K562 (cell line): Measurements from ENCODE around the gene BARHL2. TPM values are rescaled to one million over a fixed set of nuclear protein-coding genes. Genes with fewer than 3 reads are reported as not detected.

Experiments used
- CBX2 ChIP-seq: fragments of 200-600 bp; sonication (generic); IDR thresholded peaks from one replicate; pipeline ENCODE4 v1.6.1; 2012; ENCODE audit warnings: mild to moderate bottlenecking, low read length, inconsistent platforms; ENCODE audit not compliant: insufficient read depth, poor library complexity, severe bottlenecking
- EP400 ChIP-seq: fragments of 450-650 bp; IDR thresholded peaks from 2 replicates; pipeline ENCODE4 v1.6.1; 2017; ENCODE audit warnings: antibody characterized with exemption, mild to moderate bottlenecking, moderate library complexity
- ESRRA ChIP-seq: fragments of 450-650 bp; IDR thresholded peaks from 2 replicates; pipeline ENCODE4 v1.6.1; 2014; ENCODE audit warnings: low read depth, mild to moderate bottlenecking, moderate library complexity, borderline replicate concordance
- HNRNPLL ChIP-seq: fragments of 200-400 bp; formaldehyde crosslinking; IDR thresholded peaks from 2 replicates; pipeline ENCODE4 v1.6.1; 2017; ENCODE audit warnings: low read length, low read depth, mild to moderate bottlenecking; ENCODE audit not compliant: poor library complexity, severe bottlenecking
- IFI16 ChIP-seq: fragments of 250-450 bp; sonication (Bioruptor Pico); IDR thresholded peaks from 2 replicates; pipeline ENCODE4 v2.1.2; 2022; ENCODE audit warnings: mild to moderate bottlenecking, inconsistent platforms
- IRF2 ChIP-seq: sonication (generic); formaldehyde crosslinking; IDR thresholded peaks from 2 replicates; pipeline ENCODE4 v1.8.1; 2022; ENCODE audit warnings: mild to moderate bottlenecking, missing genetic modification reagents
- MCM5 ChIP-seq: fragments of 450-650 bp; IDR thresholded peaks from 2 replicates; pipeline ENCODE4 v1.6.1; 2016; ENCODE audit warnings: low read depth
- NRF1 ChIP-seq, 2 experiments: fragments of 450-650 bp; IDR thresholded peaks in 1 of 2; conservative IDR thresholded peaks in 1 of 2; 2 replicates each; pipeline ENCODE4 v1.6.1; 2014; ENCODE audit warnings: mild to moderate bottlenecking in 2 of 2
- PRPF4 ChIP-seq: fragments of 200-400 bp; formaldehyde crosslinking; IDR thresholded peaks from one replicate; pipeline ENCODE4 v1.6.1; 2017; ENCODE audit warnings: low read length, low read depth, mild to moderate bottlenecking; ENCODE audit not compliant: insufficient read depth, poor library complexity, severe bottlenecking
- RBM22 ChIP-seq: fragments of 200-400 bp; formaldehyde crosslinking; IDR thresholded peaks from 2 replicates; pipeline ENCODE4 v1.6.1; 2018; ENCODE audit warnings: low read length, low read depth; ENCODE audit not compliant: poor library complexity, severe bottlenecking
- WHSC1 ChIP-seq: IDR thresholded peaks from one replicate; pipeline ENCODE4 v1.6.1; 2012; ENCODE audit warnings: low read length, control low read depth, inconsistent platforms
- ZC3H4 ChIP-seq: sonication (generic); formaldehyde crosslinking; IDR thresholded peaks from 2 replicates; pipeline ENCODE4 v1.9.0; 2021; ENCODE audit warnings: missing genetic modification reagents, borderline replicate concordance
- ZNF263 ChIP-seq: sonication (generic); formaldehyde crosslinking; IDR thresholded peaks from 2 replicates; pipeline ENCODE4 v1.8.0; 2022; ENCODE audit warnings: mild to moderate bottlenecking, missing genetic modification reagents, borderline replicate concordance
- ZNF347 ChIP-seq: fragments of 450-650 bp; formaldehyde crosslinking; IDR thresholded peaks from 2 replicates; pipeline ENCODE4 v1.4.0; 2020; ENCODE audit warnings: low read depth, mild to moderate bottlenecking, moderate library complexity
- ZNF695 ChIP-seq: fragments of 450-650 bp; formaldehyde crosslinking; IDR thresholded peaks from 2 replicates; pipeline ENCODE4 v1.4.0; 2020; ENCODE audit warnings: mild to moderate bottlenecking, moderate library complexity
- ZSCAN32 ChIP-seq: fragments of 450-650 bp; formaldehyde crosslinking; IDR thresholded peaks from 2 replicates; pipeline ENCODE4 v1.4.0; 2020; ENCODE audit warnings: mild to moderate bottlenecking, moderate library complexity
- polyA plus RNA-seq, 8 experiments: library from polyadenylated mRNA; depleted of rRNA in 4 of 8; stranded (reverse) in 5 of 8; unstranded in 3 of 8; fragments of >200 nt; fragmentation: Nextera tagmentation in 2 of 8; fragmentation: Illumina TruSeq in 1 of 8; extraction: Ambion mirVana in 2 of 8; extraction: Trizol in 1 of 8; gene quantifications; 2 replicates each; pipeline versions ENCODE4 v1.2.1 to v1.2.3, GENCODE V29; 2011 to 2014; ENCODE audit warnings: inconsistent platforms in 1 of 8, missing spikeins in 1 of 8
- total RNA-seq, 7 experiments: library from RNA; depleted of rRNA in 6 of 7; stranded (reverse); fragments of >200 nt in 6 of 7; fragmentation: Illumina TruSeq in 2 of 7; extraction: Trizol in 2 of 7; gene quantifications; 2 replicates each; pipeline versions ENCODE4 v1.2.1 to v1.2.3, GENCODE V29; 2011 to 2021; ENCODE audit warnings: low replicate concordance in 1 of 7
- TF ChIP-seq, protein P1 (sequence below), 2 experiments: fragments of 450-650 bp; IDR thresholded peaks; 2 replicates each; pipeline ENCODE4 v1.6.1; 2016
- TF ChIP-seq, protein P2 (sequence below), 2 experiments: IDR thresholded peaks; 2 replicates each; pipeline ENCODE4 v1.6.1; 2012; ENCODE audit warnings: improper control_type of control experiment in 2 of 2, low read depth in 2 of 2, low read length in 2 of 2, borderline replicate concordance in 1 of 2
- TF ChIP-seq, protein P3 (sequence below): fragments of 250-450 bp; sonication (Bioruptor Pico); IDR thresholded peaks from 2 replicates; pipeline ENCODE4 v1.6.1; 2021; ENCODE audit warnings: mild to moderate bottlenecking
- TF ChIP-seq, protein P4 (sequence below): fragments of 450-650 bp; IDR thresholded peaks from 2 replicates; pipeline ENCODE4 v1.6.1; 2017; ENCODE audit warnings: mild to moderate bottlenecking, moderate library complexity
- TF ChIP-seq, protein P5 (sequence below): fragments of 250-450 bp; sonication (Bioruptor Pico); IDR thresholded peaks from 2 replicates; pipeline ENCODE4 v1.5.0; 2021

BARHL2 gene
- total and polyA plus RNA-seq, 9 of the 15 experiments (the other 6 are each of a cell fraction or from before 2014, with no cell fraction given): 0.06 to 0.11 (median 0.09) TPM; not detected in 6

DNA sequence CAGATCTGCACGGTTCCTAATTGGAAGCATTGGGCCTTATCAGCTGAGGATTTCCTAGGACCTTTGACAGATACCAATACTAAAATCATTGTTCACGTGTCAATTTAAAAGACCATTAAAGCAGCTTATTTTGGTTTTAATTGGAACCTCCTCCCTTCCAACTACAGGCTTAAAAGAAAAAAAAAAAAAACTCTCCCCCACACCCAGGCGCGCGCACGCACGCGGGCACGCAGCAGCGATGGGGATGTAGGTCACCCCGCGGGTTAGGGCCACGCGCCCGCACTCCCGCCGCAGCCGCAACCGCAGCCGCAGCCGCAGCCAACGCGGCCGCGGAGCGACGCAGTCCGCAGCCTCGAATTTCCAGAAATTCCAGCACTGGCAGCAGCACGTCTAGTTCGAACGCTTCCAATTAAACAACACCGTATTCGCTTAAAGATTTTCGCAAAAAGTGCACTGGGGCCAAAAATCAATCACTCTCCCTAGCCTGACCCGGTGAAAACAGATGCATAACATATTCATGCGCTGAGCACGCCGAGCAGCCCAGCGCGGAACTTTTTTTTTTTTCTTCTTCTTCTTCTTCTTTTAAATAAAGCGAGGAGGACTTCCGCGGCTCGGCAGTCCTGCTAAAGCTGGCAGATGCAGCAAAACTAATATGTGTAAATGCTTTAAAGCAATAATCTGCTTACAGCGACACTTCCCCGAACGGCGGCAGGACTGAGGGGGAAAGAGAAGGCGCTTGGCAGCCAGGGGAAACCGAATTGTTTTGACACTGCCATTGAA is 13.3 kb upstream of the BARHL2 start (continued):
- TF ChIP-seq, protein P1, sequence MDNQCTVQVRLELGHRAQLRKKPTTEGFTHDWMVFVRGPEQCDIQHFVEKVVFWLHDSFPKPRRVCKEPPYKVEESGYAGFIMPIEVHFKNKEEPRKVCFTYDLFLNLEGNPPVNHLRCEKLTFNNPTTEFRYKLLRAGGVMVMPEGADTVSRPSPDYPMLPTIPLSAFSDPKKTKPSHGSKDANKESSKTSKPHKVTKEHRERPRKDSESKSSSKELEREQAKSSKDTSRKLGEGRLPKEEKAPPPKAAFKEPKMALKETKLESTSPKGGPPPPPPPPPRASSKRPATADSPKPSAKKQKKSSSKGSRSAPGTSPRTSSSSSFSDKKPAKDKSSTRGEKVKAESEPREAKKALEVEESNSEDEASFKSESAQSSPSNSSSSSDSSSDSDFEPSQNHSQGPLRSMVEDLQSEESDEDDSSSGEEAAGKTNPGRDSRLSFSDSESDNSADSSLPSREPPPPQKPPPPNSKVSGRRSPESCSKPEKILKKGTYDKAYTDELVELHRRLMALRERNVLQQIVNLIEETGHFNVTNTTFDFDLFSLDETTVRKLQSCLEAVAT (IDR thresholded peaks at IDR 0.05): peak in 1 of 2 experiments; percentile 39; a peak in 1 of 4 replicates
- TF ChIP-seq ZNF347 (CRISPR knock-in tag): no peak
- TF ChIP-seq MCM5: no peak
- no peak for TF ChIP-seq ZNF695 (CRISPR knock-in tag)
- TF ChIP-seq IFI16: no peak
- no peak for TF ChIP-seq WHSC1
- no peak for TF ChIP-seq CBX2
- no peak for TF ChIP-seq ZC3H4 (CRISPR knock-in tag)
- no peak for TF ChIP-seq ZNF263
- TF ChIP-seq, protein P2, sequence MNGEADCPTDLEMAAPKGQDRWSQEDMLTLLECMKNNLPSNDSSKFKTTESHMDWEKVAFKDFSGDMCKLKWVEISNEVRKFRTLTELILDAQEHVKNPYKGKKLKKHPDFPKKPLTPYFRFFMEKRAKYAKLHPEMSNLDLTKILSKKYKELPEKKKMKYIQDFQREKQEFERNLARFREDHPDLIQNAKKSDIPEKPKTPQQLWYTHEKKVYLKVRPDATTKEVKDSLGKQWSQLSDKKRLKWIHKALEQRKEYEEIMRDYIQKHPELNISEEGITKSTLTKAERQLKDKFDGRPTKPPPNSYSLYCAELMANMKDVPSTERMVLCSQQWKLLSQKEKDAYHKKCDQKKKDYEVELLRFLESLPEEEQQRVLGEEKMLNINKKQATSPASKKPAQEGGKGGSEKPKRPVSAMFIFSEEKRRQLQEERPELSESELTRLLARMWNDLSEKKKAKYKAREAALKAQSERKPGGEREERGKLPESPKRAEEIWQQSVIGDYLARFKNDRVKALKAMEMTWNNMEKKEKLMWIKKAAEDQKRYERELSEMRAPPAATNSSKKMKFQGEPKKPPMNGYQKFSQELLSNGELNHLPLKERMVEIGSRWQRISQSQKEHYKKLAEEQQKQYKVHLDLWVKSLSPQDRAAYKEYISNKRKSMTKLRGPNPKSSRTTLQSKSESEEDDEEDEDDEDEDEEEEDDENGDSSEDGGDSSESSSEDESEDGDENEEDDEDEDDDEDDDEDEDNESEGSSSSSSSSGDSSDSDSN (IDR thresholded peaks at IDR 0.05; ENCODE audit: borderline replicate concordance in 1 of 2, low read depth in 2 of 2, low read length in 2 of 2): 0 out of 4 replicates have a peak, but pooled peaks of 1 of the 2 experiments have one; percentile 11
- peak; percentile 44 for TF ChIP-seq HNRNPLL
- no peak for TF ChIP-seq RBM22
- TF ChIP-seq EP400: no peak
- TF ChIP-seq PRPF4: no peak
- TF ChIP-seq ESRRA: peak; percentile 52; the same call in 1 of the 2 replicates
- TF ChIP-seq ZSCAN32: no peak
- TF ChIP-seq, protein P3, sequence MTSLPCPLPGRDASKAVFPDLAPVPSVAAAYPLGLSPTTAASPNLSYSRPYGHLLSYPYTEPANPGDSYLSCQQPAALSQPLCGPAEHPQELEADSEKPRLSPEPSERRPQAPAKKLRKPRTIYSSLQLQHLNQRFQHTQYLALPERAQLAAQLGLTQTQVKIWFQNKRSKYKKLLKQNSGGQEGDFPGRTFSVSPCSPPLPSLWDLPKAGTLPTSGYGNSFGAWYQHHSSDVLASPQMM: no peak
- TF ChIP-seq NRF1 (conservative IDR thresholded peaks at IDR 0.05 in 1 of 2, IDR thresholded peaks at IDR 0.05 in 1 of 2): peak in 1 of 2 experiments; percentile 38; a peak in 2 of 4 replicates
- TF ChIP-seq, protein P4, sequence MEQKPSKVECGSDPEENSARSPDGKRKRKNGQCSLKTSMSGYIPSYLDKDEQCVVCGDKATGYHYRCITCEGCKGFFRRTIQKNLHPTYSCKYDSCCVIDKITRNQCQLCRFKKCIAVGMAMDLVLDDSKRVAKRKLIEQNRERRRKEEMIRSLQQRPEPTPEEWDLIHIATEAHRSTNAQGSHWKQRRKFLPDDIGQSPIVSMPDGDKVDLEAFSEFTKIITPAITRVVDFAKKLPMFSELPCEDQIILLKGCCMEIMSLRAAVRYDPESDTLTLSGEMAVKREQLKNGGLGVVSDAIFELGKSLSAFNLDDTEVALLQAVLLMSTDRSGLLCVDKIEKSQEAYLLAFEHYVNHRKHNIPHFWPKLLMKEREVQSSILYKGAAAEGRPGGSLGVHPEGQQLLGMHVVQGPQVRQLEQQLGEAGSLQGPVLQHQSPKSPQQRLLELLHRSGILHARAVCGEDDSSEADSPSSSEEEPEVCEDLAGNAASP: no peak
- TF ChIP-seq IRF2 (CRISPR knock-in tag): no peak
- TF ChIP-seq, protein P5, sequence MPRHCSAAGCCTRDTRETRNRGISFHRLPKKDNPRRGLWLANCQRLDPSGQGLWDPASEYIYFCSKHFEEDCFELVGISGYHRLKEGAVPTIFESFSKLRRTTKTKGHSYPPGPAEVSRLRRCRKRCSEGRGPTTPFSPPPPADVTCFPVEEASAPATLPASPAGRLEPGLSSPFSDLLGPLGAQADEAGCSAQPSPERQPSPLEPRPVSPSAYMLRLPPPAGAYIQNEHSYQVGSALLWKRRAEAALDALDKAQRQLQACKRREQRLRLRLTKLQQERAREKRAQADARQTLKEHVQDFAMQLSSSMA: no peak
